Stimulated activated CD8-positive, alpha-beta memory T cell treated with anti-CD3 and anti-CD28 coated beads, Interleukin-7, amount 100 ng/mL, for 24 hours (primary cell): ENCODE results near the gene CACUL1.

ENCODE experiments used
- DNase-seq: peaks from one replicate; pipeline ENCODE4 v3.0.0-alpha.2; 2020; ENCODE audit warnings: low read depth

Gene CACUL1

GRCh38 chr10:118732245-118733165 lies 22.3 kb downstream of the CACUL1 start:
- no peak for DNase-seq

- DNase-seq: no peak
These were observed 23.9 kb downstream of the CACUL1 start for GRCh38 chr10:118730756-118731456.

- DNase-seq: no peak
These were observed 25.0 kb downstream of the CACUL1 start for GRCh38 chr10:118729641-118730258.

GRCh38 chr10:118729200-118729599 lies 25.6 kb downstream of the CACUL1 start:
- DNase-seq: no peak

DNA sequence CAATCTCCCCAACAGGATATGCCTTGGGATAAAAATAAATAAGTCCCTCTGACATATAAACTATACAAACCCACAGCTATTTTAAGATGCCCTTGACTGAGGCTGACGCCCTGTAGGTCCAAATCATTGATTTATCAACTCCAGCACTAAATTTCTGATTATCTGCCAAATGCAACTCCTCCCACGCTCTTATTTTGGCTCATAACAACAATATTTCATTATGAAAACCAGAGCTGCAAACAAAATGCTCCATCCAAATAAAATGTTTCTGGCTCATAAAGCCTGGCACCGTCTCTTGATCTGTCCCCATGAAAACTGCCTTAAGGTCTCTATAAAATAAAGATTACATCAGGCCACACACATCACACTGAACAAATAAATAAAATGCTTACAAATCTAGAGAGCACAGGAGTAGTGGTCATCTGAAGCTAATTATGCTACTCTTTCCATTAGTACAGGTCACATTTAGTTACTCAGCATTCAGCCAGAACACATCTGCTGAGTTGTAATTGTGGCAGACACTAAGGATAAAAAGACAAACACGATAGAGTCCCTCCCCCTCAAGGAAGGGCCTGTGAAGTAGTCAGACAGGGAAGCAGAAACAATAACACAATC lies 28.8 kb downstream of the CACUL1 start:
- DNase-seq: no peak

- DNase-seq: no peak
These were observed 31.3 kb downstream of the CACUL1 start for GRCh38 chr10:118723466-118723865.

DNA sequence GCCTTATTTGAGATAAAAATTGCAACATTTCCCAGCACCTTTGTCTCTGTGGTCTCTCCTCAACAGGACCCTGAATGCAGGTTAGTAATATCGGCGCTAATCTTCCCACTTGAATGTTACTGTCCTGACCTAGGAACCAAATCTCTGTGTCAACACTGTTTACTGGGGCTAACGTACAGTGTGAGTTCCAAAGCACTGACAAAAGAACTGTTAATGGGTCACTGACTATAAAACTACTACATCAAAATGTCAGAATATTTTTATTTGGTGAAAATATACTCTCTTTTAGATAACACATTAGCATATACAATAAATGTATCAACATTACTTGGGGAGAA lies 33.3 kb downstream of the CACUL1 start:
- no peak for DNase-seq

GRCh38 chr10:118720685-118721538 lies 33.9 kb downstream of the CACUL1 start:
- peak; percentile 25 for DNase-seq

GRCh38 chr10:118714366-118714765 lies 40.4 kb downstream of the CACUL1 start:
- no peak for DNase-seq

DNA sequence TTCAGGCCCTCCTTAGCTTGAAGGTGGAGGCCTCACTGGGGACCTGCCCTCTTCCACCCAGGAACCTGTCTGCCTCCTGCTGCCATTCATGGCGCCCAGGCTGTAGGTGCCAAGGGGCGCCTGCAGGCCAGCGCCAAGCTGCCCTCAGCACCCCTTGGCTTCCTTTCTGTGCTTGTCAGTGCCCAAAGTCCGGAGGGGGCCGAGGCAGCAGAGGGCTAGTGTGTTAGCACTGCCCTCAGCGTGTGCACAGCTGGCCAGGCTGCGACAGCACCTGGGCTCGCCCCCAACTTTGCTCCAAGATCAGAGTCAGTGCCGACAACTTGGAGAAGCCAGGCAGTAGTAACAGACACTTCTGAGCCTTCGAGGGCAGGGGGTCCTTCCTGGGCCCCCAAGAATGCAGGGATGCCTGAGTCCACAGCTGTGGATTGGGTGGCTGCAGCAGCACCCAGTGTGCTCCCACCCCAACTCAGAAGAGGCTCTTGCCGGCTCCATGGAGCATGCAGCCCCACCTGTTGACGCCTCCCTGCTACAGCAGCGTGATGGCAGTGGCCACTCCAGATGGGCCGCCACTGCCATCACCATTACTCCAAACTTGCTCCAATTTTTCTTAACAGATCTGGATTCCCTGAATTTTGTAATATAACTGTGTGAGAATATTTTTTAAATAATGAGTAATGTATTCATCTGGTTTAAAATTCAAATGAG lies 41.7 kb downstream of the CACUL1 start:
- DNase-seq: no peak

DNA sequence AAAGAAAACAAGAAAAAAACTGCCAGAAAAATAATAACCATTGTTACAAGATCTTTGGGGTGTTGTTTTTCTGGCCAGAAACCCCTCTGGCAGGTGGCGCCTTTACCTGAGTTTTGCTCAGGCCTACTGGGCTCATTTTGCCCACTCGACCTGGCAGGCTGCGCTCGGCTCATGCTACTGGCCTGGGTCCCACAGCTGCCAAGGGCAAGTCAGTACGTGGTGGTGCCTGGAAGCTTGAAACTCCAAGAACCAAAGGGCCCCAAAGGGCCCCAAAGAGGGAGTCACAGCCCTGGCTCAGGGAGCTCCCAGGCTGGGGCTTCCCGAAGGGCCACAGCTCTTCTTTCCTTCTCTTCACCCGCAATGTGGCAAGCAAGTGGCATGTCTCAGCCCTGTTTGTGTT lies 42.7 kb downstream of the CACUL1 start:
- DNase-seq: no peak

GRCh38 chr10:118710487-118710886 lies 44.3 kb downstream of the CACUL1 start:
- no peak for DNase-seq

DNA sequence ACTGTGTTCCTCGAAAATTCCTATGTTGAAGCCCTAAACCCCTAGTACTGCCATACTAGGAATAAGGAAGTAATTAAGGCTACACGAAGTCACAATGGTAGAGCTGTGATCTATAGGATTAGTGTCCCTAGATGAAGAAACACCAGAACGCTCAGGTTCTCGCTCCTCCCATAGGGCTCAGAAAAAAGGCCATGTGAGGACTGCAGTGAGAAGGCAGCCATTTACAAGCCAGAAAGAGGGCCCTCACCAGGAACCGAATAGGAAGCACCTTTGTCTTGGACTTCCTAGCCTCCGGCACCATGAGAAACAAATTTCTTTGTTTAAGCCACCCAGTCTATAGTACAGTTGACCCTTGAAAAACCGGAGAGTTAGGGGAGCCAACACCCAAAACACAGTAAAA lies 46.2 kb downstream of the CACUL1 start:
- no peak for DNase-seq

- DNase-seq: no peak
These were observed 50.1 kb downstream of the CACUL1 start for GRCh38 chr10:118704711-118705110.

DNA sequence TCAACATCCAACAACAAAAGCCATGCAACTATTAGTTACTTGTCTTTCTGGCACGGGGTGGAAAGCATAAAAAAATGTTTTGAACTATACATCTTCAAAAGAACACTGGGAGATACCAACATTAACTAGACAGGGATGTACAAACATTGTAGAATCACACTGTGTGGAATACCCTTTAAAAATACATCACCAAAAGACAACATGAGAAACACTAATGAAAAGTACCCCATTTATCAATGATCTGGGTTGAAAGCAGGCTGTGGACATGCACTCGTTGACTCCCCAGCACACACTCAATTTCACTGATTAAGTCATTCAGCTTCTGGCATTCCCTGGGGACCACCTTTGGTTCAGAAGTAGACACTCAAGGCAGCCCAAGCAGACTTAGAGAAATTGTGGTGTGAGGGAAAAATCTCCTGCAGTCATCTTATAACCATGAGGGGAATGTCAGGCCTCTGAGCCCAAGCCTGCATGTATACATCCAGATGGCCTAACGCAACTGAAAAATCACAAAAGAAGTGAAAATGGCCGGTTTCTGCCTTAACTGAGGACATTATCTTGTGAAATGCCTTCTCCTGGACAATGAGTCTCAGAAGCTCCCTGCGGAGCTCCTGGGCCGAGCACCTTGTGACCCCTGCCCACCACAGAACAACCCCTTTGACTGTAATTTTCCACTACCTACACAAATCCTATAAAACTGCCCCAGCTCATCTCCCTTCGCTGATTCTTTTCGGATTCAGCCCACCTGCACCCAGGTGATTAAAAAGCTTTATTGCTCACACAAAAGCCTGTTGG lies 53.0 kb downstream of the CACUL1 start:
- no peak for DNase-seq

- peak; percentile 54 for DNase-seq
These were observed 56.3 kb downstream of the CACUL1 start for GRCh38 chr10:118698421-118698820.

DNA sequence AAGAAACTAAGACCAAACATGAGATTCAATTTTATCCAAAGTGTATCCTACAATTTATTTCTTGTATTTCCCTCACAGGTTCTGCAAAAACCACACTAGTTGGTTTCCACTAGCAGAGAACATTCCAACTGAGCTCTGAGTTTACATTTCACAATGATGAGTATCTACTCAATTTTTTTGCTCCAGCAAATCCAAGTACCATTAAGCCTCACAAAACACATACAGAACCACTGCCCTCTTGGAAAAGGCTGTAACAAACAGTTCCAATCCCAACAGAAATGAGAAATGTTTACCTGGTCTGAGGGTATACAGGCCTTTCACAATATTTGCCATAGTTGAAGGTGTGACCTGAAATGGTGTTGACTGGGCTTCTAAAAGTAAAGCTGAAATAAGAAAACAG lies 59.9 kb downstream of the CACUL1 start:
- DNase-seq: no peak

DNA sequence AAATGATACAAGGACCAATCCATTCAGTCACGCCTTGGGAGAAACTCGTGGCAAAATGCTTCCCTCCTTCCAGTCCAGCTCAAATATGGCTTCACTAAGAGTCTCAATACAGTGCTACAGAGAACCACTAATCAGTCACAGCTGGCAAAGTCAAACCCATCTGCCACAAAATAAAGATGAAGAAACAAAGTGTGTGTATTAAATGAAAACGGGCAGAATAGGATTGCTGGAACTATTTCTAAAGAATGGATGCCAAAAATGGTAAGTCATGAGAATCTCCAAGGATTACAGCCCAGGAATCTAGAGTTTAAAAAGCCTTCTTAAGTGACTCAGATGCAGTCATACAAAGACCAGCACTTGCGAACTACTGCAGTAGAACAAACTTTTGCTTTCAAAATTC lies 61.9 kb downstream of the CACUL1 start:
- DNase-seq: no peak

DNA sequence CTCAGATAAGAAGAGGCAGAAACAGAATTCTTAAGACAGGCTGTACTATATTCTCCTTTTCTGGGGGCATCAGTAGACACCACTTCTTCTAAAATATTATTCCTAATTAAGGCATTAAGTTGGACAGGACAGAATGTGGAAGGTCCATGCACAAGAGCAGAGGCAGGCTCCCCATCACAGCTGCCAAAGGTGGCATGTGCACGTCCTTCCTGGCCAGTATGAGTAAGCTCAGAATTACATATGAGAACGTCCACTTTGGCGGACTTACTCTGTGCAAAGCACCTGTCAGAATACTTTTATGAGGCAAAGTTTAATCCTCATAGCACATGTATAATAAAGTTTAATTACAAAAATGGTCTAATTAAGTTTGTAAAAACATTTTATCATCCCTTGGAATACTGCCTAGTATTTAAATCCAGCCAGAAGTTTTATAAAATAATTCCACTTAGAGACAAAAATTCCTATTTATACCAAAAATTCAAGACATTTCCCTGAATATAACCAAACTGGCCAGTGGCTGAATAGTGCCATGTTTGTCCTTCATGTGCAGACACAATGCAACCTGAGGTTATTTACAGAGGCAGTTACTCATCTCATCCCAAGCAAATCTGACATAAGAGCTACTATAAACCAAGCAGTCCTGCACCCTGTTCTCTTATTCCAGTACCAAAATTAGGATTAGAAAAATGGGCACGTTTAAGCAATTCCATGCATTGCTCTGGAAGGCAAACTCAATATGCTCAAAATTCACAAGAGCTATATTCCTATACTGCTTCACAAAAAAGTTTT lies 65.5 kb downstream of the CACUL1 start:
- no peak for DNase-seq
